ENCODE results near the gene DLGAP1.
A peak's percentile ranks its signal among the peaks of the same experiment; 100 is the strongest.

DLGAP1 gene

DNA sequence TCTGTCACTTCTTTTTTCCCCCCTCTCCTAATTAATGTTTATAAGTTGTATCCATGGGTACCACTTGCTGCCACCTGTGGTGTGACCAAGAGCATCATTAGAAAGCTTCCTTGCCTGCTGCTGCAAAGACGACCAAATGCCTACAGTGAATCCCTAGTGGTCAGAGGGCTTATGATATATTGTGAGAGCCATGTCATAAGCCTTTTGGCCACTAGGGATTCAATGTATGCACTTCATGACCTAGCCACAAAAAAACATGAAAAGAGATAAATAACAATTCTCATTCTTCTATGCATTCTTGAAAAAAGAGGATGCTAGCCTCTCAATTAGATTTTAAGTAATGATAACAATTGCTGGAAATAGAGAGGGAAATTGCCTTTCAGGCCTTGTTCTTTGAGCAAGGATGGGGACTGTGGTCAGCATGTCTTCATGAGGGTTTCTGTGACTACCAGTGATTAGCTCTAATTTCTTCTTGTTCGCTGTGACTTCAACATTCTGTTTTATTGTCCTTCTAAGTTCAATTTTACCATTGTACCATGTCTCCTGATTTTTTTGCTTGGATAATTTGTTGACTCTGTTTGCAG, 569.8 kb downstream of the DLGAP1 start:
- DNase-seq: no peak

GRCh38 chr18:3879836-3880120, 575.3 kb downstream of the DLGAP1 start:
- no peak for DNase-seq

DNA sequence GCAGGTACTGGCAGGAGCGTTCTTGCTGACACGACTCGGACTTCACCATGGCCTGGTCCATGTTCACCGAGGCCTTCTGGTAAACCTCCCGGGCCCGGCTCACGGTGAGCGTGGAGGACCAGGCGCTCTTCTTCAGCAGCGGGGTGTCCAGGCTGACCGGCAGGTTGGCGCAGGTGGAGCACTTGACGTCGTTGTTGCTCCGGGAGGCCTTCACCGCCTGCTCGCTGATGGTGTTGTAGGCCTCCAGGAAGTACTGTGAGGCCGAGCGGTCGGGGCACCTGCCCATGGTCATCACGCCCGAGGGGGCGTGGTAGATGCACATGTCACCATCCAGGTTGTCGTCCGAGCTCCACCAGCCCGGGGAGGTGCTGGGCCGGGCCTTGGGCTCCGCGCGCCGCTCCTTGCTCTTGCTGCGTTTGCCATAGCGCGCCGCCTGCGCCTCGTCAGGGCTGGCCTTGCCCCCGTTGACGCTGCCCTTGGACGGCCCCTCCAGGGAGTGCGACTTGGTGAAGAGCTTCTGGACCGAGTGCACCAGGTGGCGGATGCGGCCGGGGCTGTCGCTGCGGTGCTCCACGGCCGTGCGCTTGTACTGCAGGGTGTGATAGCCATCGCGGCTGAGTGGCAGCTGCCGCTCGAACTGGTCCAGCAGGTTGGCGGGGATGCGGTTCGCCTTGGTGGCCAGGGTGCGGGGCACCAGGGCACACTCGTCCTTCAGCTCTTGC, 575.8 kb downstream of the DLGAP1 start:
- no peak for DNase-seq

- DNase-seq: no peak
Observed at GRCh38 chr18:3878401-3878800, 576.7 kb downstream of the DLGAP1 start.

GRCh38 chr18:3877678-3878077, 577.4 kb downstream of the DLGAP1 start:
- DNase-seq: no peak

GRCh38 chr18:3875961-3876360, 579.1 kb downstream of the DLGAP1 start:
- no peak for DNase-seq

DNA sequence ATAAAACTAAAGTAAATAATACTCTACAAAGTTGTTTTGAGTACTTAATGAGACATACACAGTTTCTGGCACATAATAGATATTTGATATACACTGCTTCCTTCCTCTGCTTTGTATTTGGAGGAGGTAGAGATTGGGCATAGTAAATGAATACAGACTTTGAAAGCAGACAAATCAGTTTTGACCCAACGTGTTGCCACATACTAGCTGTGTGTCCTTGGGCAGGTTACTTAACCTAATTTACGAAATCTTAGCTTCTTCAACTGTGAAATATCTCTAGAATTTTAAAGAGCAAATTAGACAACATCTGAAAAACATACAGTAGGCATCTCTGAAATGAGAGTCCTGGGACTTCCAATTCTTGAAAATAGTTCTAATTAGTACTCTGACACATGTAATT, 579.7 kb downstream of the DLGAP1 start:
- no peak for DNase-seq

DNA sequence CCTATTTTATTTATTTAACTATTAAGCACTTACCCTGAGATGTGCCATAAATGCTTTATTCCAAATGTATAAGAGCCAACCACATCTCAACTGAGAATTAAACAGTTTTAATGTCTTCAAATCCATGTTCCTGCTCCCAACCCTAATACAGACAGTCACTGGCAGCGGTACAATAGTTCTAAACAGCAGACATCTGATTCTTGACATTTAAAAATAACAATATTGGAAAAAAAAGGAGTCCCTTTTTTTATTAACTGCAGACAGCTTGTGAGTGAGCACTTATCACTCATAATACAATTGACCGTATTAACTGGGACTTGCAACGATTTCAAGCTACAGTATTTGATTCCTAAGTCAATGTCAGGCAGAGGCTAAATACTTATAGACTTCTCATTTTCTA, 580.5 kb downstream of the DLGAP1 start:
- DNase-seq: peak; percentile 38

- DNase-seq: no peak
Observed at GRCh38 chr18:3874125-3874524, 581.0 kb downstream of the DLGAP1 start.

GRCh38 chr18:3873698-3874097, 581.4 kb downstream of the DLGAP1 start:
- DNase-seq: peak; percentile 27

DNA sequence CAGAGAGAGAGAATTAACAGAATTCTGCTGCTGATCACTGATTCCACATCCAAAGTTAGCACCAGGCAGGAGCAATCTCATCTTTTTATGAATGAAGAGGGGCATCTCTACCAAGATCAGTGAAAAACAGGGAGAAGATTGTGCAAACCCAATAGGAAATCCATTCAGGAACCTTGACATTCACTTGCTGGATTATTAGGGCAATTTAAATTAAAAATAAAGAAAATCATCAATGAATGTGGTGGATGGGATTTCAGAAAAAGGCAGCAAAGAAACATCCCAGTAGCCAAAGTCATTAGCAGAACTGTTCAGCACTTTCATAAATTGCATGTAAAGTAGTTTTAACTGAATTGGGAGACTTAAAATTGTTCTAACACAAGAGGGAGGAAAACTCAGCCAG, 581.9 kb downstream of the DLGAP1 start:
- no peak for DNase-seq

GRCh38 chr18:3872641-3873040, 582.5 kb downstream of the DLGAP1 start:
- DNase-seq: no peak

GRCh38 chr18:3871687-3872086, 583.4 kb downstream of the DLGAP1 start:
- DNase-seq: no peak

- no peak for DNase-seq
Observed at GRCh38 chr18:3870914-3871313, 584.2 kb downstream of the DLGAP1 start.

- DNase-seq: peak; percentile 62
Observed at GRCh38 chr18:3869848-3870247, 585.3 kb downstream of the DLGAP1 start.

- DNase-seq: no peak
Observed at GRCh38 chr18:3867864-3868311, 587.2 kb downstream of the DLGAP1 start.

GRCh38 chr18:3867236-3867635, 587.9 kb downstream of the DLGAP1 start:
- no peak for DNase-seq

- no peak for DNase-seq
Observed at GRCh38 chr18:3864669-3865298, 590.3 kb downstream of the DLGAP1 start.

DNA sequence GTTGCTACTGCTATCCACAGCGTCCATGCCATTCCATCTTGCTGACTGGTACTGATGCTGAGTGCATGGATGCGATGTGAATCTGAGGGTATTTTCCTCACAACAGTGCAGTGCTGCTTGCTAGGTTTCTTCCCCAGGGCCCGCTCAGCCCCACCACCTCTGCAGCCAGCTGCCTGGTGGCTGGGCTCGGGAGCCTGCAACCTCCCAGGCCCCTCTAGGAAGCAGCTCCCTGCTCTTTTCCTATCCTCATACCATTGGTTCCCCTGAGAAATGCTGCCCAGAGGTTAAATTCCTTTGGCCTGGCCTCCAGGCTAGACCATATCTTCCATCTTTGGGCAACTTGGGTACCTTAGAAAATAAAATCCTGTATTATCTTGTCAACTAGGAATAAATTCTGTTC, 591.5 kb downstream of the DLGAP1 start:
- no peak for DNase-seq

- no peak for DNase-seq
Observed at GRCh38 chr18:3863006-3863405, 592.1 kb downstream of the DLGAP1 start.

GRCh38 chr18:3861495-3861894, 593.6 kb downstream of the DLGAP1 start:
- no peak for DNase-seq

DNA sequence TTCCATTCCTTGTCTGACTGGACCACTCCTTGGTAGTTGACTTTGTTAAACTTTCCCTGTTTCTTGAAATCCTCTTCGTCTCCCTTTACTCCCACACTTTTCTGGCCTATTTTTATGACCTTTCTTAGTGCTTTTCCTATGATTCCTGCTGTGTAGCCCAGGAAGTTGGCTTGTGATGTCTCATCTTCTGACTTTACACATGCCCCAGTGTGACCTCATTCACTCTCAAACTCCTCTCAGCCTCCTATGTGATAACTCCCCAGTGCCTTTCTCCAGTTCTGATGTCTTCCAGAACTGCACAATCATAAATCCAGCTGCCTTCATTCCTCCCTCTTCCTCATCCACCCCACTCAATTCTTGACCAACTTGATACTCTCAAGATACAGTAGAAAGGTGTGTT, 597.6 kb downstream of the DLGAP1 start:
- DNase-seq: no peak

DNA sequence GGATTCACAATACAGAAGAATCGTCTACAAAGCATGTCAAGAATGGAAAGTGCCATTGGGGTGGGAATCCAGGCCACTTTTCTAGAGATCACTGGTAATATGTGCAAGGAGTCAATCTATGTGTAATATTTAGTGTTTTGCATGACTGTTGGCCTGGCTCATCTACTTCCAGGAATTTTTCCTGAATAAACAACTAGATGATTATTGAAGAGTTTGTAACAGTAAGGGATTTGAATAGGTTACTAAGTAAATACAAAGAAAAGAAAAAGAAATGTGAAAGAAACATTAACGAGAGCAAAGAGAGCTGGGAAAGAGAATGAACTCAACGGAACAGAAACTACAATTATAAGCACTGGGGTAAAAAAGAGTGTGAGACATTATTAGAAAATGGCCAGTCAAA, 599.1 kb downstream of the DLGAP1 start:
- DNase-seq: no peak

DNA sequence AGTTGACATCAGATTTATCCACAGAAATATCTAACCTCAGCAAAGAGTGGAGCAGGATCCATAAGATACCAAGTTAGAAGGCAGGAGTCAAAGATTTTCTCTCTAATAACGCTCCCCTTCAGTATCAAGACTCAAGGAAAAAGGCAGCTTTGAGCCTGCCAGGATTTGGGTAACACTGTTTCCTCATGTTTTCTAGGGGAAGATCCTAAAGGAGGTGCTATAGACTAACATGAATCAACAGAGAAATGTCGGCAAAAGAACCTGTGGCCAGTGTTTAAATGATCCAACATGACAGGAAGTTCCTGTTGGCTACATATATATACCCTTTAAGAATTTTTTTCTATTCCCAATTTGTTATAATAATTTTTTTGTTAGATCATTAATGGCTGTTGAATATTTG, 602.8 kb downstream of the DLGAP1 start:
- no peak for DNase-seq

DNA sequence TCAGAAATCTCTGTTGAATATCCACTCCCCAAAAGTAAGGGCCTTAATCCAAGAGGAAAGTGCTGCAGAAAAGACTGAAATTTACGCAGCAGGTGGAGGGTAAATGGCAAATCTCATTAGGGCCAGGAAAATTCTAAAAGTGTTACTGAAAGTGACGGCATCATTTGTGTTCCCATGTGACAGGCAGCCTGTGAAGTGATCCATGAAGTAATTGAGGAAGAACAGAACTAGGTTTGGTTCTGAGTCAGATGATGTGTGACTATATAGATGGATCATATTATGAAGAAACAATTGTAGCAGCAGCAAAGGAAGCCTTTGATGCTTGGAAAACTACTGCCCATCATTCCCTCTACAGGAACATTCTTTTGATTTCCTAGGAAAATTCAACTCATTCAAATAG, 603.9 kb downstream of the DLGAP1 start:
- DNase-seq: no peak
